ENCODE data around the gene PSMA3. TPM values are rescaled to one million over a fixed set of nuclear protein-coding genes. Genes with fewer than 3 reads are reported as not detected.

The PSMA3 gene
- polyA plus RNA-seq, 3 donors, result 59.9 to 170 (median 147) TPM

- Histone ChIP-seq H3K79me2 (ENCODE audit: insufficient read depth, low read length) (peaks cover 89% of the 10 kb centered on the region), H3K9me3 (replicated peaks in 1 of 2; ENCODE audit: control insufficient read depth in 1 of 2, insufficient read depth in 1 of 2, low read length in 2 of 2) (no peaks in the 10 kb centered on the region), H2AFZ (ENCODE audit: insufficient read depth, low read depth, low read length, poor library complexity, severe bottlenecking) (peak overlapping the region; percentile 88), H3K27ac (ENCODE audit: low read depth in 1 of 2, low read length in 2 of 2) (peak overlapping the region; percentile 70 to 88), H4K20me1 (ENCODE audit: insufficient read depth, low read length) (peaks cover 82% of the 10 kb centered on the region), H3K4me1 (ENCODE audit: control insufficient read depth in 1 of 2, insufficient read depth in 2 of 2, low read length in 2 of 2) (peaks cover 14 to 32% of the 10 kb centered on the region in 2 donors), H3K4me3 (replicated peaks in 1 of 3; ENCODE audit: low read depth in 2 of 3, low read length in 3 of 3) (peak overlapping the region; percentile 86 to 97 (median 95)), H3K27me3 (ENCODE audit: control insufficient read depth in 2 of 2, insufficient read depth in 2 of 2, low read length in 2 of 2) (no peaks in the 10 kb centered on the region), H3K36me3 (replicated peaks in 1 of 2; ENCODE audit: control insufficient read depth in 1 of 2, insufficient read depth in 2 of 2, low read length in 2 of 2) (peaks cover 36 to 51% of the 10 kb centered on the region in 2 donors), H3K4me2 (replicated peaks; ENCODE audit: extremely low read depth, low read length, poor library complexity, severe bottlenecking) (peak overlapping the region; percentile 93), H3K9ac (ENCODE audit: insufficient read depth, low read length, poor library complexity, severe bottlenecking) (peak overlapping the region; percentile 86)
- intact Hi-C loops (cut with micrococcal nuclease), result loop anchor here (2.0 to 10.0 kb wide), 3 partner anchors 55 to 125 kb away; partner anchors contain the start of genes PSMA3 (in 2 of the 2), KIAA0586 (in 1 of the 2) and TIMM9 (in 1 of the 2)
- peaks cover 0 to 1% (median 0%) of the 10 kb centered on the region in 7 donors for H3K9me3 Mint-ChIP-seq
- peaks cover 32% of the 10 kb centered on the region for H3K4me1 Mint-ChIP-seq
- peak overlapping the region; percentile 84 to 97 (median 93) for H3K27ac Mint-ChIP-seq
- H3K36me3 Mint-ChIP-seq, result peaks cover 22 to 37% of the 10 kb centered on the region in 2 donors
- under 1% methylated on average over 34 of the region's 48 CpGs for WGBS (ENCODE audit: insufficient coverage)
- peak in 1 of 3 donors; percentile 9 for DNase-seq
- TF ChIP-seq, protein P1, sequence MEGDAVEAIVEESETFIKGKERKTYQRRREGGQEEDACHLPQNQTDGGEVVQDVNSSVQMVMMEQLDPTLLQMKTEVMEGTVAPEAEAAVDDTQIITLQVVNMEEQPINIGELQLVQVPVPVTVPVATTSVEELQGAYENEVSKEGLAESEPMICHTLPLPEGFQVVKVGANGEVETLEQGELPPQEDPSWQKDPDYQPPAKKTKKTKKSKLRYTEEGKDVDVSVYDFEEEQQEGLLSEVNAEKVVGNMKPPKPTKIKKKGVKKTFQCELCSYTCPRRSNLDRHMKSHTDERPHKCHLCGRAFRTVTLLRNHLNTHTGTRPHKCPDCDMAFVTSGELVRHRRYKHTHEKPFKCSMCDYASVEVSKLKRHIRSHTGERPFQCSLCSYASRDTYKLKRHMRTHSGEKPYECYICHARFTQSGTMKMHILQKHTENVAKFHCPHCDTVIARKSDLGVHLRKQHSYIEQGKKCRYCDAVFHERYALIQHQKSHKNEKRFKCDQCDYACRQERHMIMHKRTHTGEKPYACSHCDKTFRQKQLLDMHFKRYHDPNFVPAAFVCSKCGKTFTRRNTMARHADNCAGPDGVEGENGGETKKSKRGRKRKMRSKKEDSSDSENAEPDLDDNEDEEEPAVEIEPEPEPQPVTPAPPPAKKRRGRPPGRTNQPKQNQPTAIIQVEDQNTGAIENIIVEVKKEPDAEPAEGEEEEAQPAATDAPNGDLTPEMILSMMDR (IDR thresholded peaks at IDR 0.05), result no peak
- peak overlapping the region in 1 of 2 donors; percentile 99 for H3K4me3 Mint-ChIP-seq
- no peaks in the 10 kb centered on the region for H3K27me3 Mint-ChIP-seq (ENCODE audit: low read depth in 3 of 3)
These were observed 55.0 kb downstream of the PSMA3 start for GRCh38 chr14:58299401-58300330.

- Mint-ChIP-seq H3K9me3 (no peaks in the 10 kb centered on the region), H3K27ac (peak overlapping the region in 1 of 7 donors; percentile 30), H3K4me1 (peaks cover 23% of the 10 kb centered on the region), H3K27me3 (ENCODE audit: low read depth in 3 of 3) (no peaks in the 10 kb centered on the region), H3K36me3 (peaks cover 26 to 39% of the 10 kb centered on the region in 2 donors), H3K4me3 (no peak overlapping the region)
- Histone ChIP-seq H3K9ac (ENCODE audit: insufficient read depth, low read length, poor library complexity, severe bottlenecking) (no peak overlapping the region), H4K20me1 (ENCODE audit: insufficient read depth, low read length) (peaks cover 82% of the 10 kb centered on the region), H3K4me3 (replicated peaks in 1 of 3; ENCODE audit: low read depth in 2 of 3, low read length in 3 of 3) (no peak overlapping the region), H3K27me3 (ENCODE audit: control insufficient read depth in 2 of 2, insufficient read depth in 2 of 2, low read length in 2 of 2) (no peaks in the 10 kb centered on the region), H3K4me2 (replicated peaks; ENCODE audit: extremely low read depth, low read length, poor library complexity, severe bottlenecking) (no peak overlapping the region), H3K9me3 (replicated peaks in 1 of 2; ENCODE audit: control insufficient read depth in 1 of 2, insufficient read depth in 1 of 2, low read length in 2 of 2) (no peaks in the 10 kb centered on the region), H3K79me2 (ENCODE audit: insufficient read depth, low read length) (peaks cover 88% of the 10 kb centered on the region), H3K36me3 (replicated peaks in 1 of 2; ENCODE audit: control insufficient read depth in 1 of 2, insufficient read depth in 2 of 2, low read length in 2 of 2) (peaks cover 47 to 58% of the 10 kb centered on the region in 2 donors), H3K27ac (ENCODE audit: low read depth in 1 of 2, low read length in 2 of 2) (no peak overlapping the region), H2AFZ (ENCODE audit: insufficient read depth, low read depth, low read length, poor library complexity, severe bottlenecking) (no peak overlapping the region), H3K4me1 (ENCODE audit: control insufficient read depth in 1 of 2, insufficient read depth in 2 of 2, low read length in 2 of 2) (peaks cover 12 to 23% of the 10 kb centered on the region in 2 donors)
- 100% methylated on average over 1 of the region's 3 CpGs for WGBS (ENCODE audit: insufficient coverage)
- TF ChIP-seq, protein P1 (IDR thresholded peaks at IDR 0.05), result no peak
- no peak for DNase-seq
- intact Hi-C loops (cut with micrococcal nuclease), result no loop called here
These were observed 56.8 kb downstream of the PSMA3 start for GRCh38 chr14:58301416-58301815.

All from CD14-positive monocyte (primary cell).